ENCODE data around the gene SEC24D.
"Not testable (repeated sequence)": the region's sequence is repeated elsewhere in the genome, so short reads cannot be mapped to it uniquely, and the experiment has no call there.

The SEC24D gene

GRCh38 chr4:118803253-118803652 is 32.7 kb downstream of the SEC24D start:
- DNase-seq = no peak

GRCh38 chr4:118801895-118802575 is 33.9 kb downstream of the SEC24D start:
- DNase-seq = no peak

DNA sequence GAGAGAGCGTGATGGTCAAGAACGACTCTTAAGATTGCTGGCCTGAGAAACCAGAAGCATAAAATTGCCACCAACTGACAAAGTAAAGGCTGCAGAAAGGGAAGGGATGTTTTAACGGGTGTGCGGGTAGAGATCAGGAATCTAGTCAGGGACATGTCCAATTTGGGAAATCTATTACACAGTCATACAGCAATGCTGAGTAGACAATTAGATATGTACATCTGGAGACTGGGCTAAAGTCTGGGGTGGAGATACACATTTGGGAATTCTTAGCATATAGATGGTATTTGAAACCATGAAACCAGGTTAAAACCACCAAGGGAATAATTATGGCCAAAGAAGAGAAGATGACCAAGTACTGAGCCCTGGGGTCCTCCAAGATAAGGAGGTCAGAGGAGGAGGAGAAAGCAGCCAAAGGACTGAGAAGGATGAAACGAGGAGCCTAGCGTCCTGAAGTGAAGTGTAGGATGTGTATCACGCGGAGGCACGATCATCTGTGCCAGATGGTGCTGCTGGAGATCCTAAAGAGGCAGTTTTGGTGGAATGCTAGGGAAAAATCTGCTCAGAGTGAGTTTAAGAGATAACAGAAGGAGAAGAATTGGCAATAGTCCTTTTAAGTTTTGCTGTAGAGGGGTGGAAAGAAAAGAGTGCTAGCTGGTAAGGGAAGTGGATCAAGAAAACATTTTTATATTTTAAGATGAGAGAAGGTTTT is 36.5 kb downstream of the SEC24D start:
- DNase-seq = no peak

GRCh38 chr4:118798658-118799057 is 37.3 kb downstream of the SEC24D start:
- DNase-seq = no peak

DNA sequence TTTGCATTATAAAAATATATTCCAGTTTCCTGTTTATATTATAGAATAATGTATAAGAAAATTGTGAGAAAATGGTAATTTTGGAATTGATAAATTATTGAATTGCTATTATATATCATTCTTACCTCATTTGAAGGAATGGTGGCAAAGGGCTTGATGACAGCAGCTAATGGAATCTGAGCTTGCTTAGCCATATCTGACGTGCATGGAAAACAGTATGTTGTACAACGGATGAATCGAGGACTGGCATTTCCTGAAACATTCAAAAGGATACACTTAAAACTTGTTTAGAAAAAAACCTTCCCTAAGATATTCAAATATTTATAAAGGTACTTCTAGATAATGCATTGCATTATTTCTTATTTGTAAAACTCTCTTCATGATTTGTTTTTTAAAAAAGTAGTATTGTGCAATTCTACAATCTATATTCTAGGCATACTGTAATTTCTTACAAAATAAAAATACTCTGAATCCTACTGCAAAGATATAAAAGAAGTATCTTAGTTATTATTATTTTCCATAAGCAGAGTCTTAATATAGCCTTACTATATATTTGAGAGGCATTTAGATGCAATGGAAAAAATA is 38.3 kb downstream of the SEC24D start:
- no peak for DNase-seq

DNA sequence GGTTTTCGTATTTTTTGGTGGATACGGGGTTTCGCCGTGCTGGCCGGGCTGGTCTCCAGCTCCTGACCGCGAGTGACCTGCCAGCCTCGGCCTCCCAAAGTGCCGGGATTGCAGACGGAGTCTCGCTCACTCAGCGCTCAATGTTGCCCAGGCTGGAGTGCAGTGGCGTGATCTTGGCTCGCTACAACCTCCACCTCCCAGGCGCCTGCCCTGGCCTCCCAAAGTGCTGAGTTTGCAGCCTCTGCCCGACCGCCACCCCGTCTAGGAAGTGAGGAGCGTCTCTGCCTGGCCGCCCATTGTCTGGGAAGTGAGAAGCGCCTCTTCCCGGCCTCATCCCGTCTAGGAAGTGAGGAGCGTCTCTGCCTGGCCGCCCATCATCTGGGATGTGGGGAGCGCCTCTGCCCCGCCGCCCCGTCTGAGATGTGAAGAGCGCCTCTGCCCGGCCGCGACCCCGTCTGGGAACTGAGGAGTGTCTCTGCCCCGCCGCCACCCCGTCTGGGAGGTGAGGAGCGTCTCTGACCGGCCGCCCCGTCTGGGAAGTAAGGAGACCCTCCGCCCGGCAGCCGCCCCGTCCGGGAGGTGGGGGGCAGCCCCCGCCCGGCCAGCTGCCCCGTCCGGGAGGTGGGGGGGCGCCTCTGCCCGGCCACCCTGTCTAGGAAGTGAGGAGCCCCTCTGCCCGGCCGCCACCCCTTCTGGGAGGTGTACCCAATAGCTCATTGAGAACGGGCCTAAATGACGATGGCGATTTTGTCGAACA is 44.1 kb downstream of the SEC24D start:
- not testable (repeated sequence) for DNase-seq

GRCh38 chr4:118790544-118790943 is 45.4 kb downstream of the SEC24D start:
- no peak for DNase-seq

DNA sequence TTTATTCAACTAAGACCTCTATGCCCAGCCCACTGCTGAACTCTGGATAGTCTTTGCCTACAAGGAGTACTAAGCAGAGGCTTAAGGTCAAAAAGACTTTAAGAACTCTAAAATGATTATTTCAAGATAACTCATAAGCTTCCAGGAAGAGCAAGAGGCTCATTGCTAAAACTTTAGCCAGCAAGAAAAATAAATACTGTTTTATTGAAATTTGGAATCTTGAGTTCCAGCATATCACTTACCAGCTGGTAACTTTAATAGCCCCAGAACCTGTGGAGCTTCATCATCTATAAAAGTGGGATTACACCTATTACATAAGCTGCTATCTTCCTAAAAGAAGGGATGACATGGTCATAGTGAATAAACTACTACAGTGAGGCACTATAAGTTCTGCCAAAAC is 47.0 kb downstream of the SEC24D start:
- no peak for DNase-seq

GRCh38 chr4:118787844-118788380 is 48.0 kb downstream of the SEC24D start:
- no peak for DNase-seq

GRCh38 chr4:118784776-118785175 is 51.1 kb downstream of the SEC24D start:
- no peak for DNase-seq

- DNase-seq = no peak
Measured at GRCh38 chr4:118783887-118784286, 52.0 kb downstream of the SEC24D start.

GRCh38 chr4:118782886-118783285 is 53.0 kb downstream of the SEC24D start:
- DNase-seq = not testable (repeated sequence)

- DNase-seq = not testable (repeated sequence)
Measured at GRCh38 chr4:118777649-118778048, 58.3 kb downstream of the SEC24D start.

GRCh38 chr4:118776955-118777640 is 58.8 kb downstream of the SEC24D start:
- DNase-seq = not testable (repeated sequence)

- DNase-seq = no peak
Measured at GRCh38 chr4:118776157-118776954, 59.6 kb downstream of the SEC24D start.

- no peak for DNase-seq
Measured at GRCh38 chr4:118775405-118775804, 60.5 kb downstream of the SEC24D start.

DNA sequence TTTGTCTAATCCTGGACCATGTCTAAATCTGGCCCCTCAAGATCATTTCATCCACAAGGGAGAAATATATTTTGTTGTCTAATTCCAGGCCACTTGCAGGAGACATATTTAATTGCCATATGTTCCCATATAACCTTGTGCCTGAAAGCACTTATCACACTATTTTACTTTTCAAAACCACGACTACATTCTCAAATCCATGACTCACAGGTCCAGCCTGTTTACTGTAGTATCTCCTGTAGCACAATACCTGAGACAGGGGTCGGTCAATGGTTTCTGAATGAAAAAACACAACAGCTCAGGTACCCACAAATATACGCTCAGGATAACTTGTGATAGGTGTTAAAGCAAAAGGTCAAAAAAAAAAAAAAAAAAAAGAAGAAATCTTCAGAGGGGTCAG is 60.9 kb downstream of the SEC24D start:
- no peak for DNase-seq

DNA sequence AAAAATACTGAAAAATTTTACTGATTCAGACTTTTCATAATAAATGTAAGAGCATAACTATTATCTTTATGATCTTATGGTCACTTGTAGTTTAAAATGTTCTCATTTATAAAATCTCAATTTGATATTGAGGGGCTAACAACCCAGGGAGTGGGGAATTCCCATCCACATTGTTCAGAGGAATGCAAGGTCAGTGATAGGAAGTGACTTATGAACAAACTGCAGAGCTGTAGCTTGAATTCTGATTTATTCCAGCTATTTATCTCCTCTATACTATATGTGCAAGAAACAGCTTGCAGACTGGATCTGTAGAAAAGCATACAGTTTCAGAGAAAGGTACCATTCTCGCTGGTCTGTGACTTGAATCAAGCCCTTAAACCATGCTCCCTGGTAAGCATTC is 61.6 kb downstream of the SEC24D start:
- no peak for DNase-seq

DNA sequence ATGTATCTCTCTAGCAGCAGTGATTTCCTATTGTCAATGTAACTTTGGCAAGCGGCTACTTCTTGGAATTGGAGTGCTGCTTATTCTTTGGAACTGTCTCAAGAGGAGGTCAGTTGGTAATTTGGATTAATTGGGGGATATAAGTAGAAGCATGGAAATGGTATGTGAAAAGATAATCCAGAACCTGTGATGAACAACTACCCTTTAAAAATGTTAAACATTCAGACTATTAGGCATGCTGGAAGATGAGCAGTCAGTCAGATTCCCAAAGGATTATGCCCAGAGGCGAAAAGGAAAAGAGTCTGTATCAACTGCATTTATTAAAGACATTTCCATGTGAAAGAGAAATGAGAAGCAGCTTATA is 62.5 kb downstream of the SEC24D start:
- no peak for DNase-seq

DNA sequence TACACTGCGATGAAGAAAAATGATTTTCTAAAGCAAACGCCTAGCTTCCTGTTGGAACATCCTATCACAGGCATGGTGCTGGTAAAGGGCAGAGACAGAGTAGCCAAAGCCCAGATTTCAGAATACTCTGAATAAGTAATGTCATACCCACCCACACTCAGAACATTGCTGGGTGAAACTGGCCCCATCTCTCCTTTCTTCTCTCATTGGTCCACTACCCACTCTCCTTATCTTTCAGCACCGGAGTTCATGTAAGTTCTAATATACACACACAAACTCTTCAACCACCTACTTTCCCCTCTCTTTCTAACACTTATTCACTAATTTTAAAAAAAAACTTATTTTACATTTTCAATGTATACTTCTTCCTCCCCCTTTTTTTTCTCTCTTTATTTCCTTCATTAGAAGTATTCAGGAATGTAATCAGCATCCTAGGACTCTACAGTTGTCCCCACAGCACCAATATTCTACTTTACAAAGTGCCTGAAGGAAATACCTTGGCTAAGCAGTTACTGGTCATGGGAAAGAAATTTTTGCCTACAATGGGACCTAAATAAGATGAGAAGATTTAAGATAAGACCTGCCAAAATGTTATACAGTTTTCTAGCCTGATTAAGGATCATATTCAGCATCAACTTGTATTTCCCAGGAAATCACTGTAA is 63.0 kb downstream of the SEC24D start:
- no peak for DNase-seq

DNA sequence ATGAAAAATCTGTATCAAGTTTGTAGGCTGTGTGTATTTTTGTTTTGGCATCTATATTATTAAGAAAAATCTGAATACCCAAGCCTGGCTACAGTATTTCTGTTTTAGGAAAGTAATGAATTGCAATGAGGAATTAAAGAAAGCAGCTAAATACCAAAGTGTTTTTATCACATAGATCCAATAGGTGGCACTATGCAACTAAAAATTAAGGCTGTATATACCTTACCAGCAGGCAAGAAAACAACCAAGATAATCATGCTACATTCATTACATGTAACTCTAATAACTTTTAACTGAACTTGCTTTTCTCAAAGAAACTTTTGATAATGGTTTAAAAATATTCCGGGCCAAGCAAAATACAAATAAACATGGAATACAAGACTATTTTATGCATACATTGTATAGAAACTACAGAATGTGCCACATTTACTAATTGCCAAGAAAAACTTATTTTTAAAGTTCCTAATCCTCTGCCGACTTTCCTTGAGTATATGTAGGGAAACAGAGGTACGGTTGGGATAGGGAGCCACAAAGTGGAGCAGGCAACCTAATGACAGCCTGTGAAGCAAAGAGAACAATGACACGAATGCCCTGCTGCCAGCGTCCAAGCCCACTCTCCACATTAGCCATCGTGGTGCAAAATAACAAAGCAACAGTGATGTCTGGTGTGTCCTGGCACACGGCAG is 63.7 kb downstream of the SEC24D start:
- DNase-seq = no peak
